ENCODE results near the gene NUMA1.

Gene NUMA1

DNA sequence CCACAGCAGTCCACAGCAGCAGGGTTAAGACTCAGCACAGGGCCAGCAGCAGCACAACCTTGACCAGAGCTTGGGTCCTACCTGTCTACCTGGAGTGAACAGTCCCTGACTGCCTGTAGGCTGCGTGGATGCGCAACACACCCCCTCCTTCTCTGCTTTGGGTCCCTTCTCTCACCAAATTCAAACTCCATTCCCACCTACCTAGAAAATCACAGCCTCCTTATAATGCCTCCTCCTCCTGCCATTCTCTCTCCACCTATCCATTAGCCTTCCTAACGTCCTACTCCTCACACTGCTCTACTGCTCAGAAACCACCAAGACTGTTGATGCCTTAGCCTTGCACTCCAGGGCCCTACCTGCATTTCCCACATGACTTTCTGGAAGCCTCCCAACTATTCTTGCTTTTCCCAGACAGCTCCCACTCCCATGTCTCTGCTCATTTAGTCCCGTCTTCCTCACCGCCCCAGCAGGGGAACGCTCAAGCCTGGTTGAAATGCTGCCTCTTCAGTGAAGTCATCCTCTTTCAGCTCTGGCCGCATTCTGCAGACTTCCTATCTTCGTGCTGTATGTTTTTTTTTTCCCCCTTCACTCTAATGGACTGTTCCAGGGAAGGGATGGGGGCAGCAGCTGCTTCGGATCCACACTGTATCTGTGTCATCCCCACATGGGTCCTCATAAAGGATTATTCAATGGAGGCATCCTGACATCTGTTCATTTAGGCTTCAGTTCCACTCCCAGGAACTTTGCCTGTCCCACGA lies 78.3 kb downstream of the NUMA1 start:
- TF ChIP-seq SPI1 (IDR thresholded peaks at IDR 0.05; ENCODE audit: borderline replicate concordance, low read depth) (no peak), POLR2AphosphoS5 (IDR thresholded peaks at IDR 0.05; ENCODE audit: low read depth) (0 out of 2 replicates have a peak, but pooled peaks have one; percentile 21), GABPA (IDR thresholded peaks at IDR 0.05; ENCODE audit: low read depth) (no peak)
- TF ChIP-seq, protein P1, sequence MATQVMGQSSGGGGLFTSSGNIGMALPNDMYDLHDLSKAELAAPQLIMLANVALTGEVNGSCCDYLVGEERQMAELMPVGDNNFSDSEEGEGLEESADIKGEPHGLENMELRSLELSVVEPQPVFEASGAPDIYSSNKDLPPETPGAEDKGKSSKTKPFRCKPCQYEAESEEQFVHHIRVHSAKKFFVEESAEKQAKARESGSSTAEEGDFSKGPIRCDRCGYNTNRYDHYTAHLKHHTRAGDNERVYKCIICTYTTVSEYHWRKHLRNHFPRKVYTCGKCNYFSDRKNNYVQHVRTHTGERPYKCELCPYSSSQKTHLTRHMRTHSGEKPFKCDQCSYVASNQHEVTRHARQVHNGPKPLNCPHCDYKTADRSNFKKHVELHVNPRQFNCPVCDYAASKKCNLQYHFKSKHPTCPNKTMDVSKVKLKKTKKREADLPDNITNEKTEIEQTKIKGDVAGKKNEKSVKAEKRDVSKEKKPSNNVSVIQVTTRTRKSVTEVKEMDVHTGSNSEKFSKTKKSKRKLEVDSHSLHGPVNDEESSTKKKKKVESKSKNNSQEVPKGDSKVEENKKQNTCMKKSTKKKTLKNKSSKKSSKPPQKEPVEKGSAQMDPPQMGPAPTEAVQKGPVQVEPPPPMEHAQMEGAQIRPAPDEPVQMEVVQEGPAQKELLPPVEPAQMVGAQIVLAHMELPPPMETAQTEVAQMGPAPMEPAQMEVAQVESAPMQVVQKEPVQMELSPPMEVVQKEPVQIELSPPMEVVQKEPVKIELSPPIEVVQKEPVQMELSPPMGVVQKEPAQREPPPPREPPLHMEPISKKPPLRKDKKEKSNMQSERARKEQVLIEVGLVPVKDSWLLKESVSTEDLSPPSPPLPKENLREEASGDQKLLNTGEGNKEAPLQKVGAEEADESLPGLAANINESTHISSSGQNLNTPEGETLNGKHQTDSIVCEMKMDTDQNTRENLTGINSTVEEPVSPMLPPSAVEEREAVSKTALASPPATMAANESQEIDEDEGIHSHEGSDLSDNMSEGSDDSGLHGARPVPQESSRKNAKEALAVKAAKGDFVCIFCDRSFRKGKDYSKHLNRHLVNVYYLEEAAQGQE (IDR thresholded peaks at IDR 0.05; ENCODE audit: insufficient replicate concordance, low read depth): no peak
- TF ChIP-seq, protein P2, sequence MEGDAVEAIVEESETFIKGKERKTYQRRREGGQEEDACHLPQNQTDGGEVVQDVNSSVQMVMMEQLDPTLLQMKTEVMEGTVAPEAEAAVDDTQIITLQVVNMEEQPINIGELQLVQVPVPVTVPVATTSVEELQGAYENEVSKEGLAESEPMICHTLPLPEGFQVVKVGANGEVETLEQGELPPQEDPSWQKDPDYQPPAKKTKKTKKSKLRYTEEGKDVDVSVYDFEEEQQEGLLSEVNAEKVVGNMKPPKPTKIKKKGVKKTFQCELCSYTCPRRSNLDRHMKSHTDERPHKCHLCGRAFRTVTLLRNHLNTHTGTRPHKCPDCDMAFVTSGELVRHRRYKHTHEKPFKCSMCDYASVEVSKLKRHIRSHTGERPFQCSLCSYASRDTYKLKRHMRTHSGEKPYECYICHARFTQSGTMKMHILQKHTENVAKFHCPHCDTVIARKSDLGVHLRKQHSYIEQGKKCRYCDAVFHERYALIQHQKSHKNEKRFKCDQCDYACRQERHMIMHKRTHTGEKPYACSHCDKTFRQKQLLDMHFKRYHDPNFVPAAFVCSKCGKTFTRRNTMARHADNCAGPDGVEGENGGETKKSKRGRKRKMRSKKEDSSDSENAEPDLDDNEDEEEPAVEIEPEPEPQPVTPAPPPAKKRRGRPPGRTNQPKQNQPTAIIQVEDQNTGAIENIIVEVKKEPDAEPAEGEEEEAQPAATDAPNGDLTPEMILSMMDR (IDR thresholded peaks at IDR 0.05; ENCODE audit: insufficient read depth, low read length): no peak
- H3K4me3 ChIP-seq (replicated peaks; ENCODE audit: insufficient read depth, low read length): no peak overlapping the region
- H3K27ac ChIP-seq (replicated peaks): no peak overlapping the region
- no peaks in the 10 kb centered on the region for H3K27me3 ChIP-seq (ENCODE audit: insufficient read depth, poor library complexity, severe bottlenecking)
- DNase-seq (ENCODE audit: low read depth in 1 of 2, low spot score in 1 of 2): no peak

DNA sequence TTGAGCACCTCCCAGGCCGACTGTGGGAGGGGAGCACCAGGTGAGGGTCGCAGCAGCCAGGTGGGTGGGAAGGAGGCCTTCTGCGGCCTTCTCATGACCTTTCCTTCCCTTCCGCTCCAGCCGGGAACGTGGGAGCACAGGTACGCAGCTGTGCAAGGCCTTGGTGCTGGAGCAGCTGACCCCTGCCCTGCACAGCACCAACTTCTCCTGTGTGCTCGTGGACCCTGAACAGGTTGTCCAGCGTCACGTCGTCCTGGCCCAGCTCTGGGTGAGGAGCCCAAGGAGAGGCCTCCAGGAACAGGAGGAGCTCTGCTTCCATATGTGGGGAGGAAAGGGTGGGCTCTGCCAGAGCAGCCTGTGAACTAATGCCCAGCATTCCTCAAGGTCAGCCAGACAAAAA lies 79.1 kb downstream of the NUMA1 start:
- Histone ChIP-seq H3K27me3 (ENCODE audit: insufficient read depth, poor library complexity, severe bottlenecking) (no peaks in the 10 kb centered on the region), H3K4me3 (replicated peaks; ENCODE audit: insufficient read depth, low read length) (no peak overlapping the region), H3K27ac (replicated peaks) (no peak overlapping the region)
- DNase-seq (ENCODE audit: low read depth in 1 of 2, low spot score in 1 of 2): no peak
- no peak; the same call in 1 of the 2 replicates for TF ChIP-seq POLR2AphosphoS5 (IDR thresholded peaks at IDR 0.05; ENCODE audit: low read depth)
- TF ChIP-seq, protein P1 (IDR thresholded peaks at IDR 0.05; ENCODE audit: insufficient replicate concordance, low read depth): no peak
- TF ChIP-seq SPI1 (IDR thresholded peaks at IDR 0.05; ENCODE audit: borderline replicate concordance, low read depth): no peak
- TF ChIP-seq, protein P2 (IDR thresholded peaks at IDR 0.05; ENCODE audit: insufficient read depth, low read length): no peak

DNA sequence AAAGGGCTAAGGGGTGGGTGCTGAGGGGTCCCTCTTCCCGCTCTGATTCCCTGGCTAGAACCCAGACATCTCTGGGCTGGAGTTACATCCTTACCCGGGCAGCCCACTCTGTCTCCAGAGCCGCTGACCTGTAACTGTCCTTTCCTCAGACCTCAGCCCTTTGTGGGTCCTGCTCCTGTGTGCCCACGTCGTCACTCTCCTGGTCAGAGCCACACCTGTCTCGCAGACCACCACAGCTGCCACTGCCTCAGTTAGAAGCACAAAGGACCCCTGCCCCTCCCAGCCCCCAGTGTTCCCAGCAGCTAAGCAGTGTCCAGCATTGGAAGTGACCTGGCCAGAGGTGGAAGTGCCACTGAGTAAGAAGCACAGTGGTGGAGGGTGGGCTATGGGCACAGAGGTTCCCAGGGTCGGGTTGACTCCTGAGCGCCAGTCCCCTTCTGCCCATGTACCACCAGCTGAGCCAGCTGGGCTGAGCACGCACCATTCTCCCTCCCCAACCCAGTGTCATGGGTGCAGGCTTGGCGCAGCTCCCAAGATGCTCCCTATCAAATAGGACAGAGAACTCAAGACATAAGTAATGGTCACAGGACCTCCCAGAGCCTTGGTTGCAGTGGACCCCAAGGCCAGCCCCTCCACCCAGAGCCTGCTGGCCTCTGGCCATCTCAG lies 80.0 kb downstream of the NUMA1 start:
- no peak for DNase-seq (ENCODE audit: low read depth in 1 of 2, low spot score in 1 of 2)
- no peak overlapping the region for H3K27ac ChIP-seq (replicated peaks)
- H3K27me3 ChIP-seq (ENCODE audit: insufficient read depth, poor library complexity, severe bottlenecking): no peaks in the 10 kb centered on the region

DNA sequence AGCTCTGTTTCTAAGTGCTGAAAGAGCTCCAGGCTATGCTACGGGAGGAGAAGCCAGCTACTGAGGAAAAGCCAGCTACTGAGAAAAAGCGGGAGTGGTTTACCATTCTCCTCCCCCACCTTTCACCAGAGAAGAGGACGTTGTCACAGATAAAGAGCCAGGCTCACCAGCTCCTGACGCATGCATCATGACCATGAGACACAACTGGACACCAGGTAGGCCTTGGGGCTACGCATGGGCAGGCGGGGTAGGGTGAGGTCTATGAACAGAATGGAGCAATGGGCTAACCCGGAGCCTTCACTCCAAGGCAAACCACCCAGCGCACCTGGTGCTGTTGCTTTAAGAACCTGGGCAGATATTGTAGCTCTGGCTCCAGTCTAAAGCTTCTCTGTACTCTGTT lies 80.5 kb downstream of the NUMA1 start:
- Histone ChIP-seq H3K4me3 (replicated peaks; ENCODE audit: insufficient read depth, low read length) (no peak overlapping the region), H3K27ac (replicated peaks) (no peak overlapping the region), H3K27me3 (ENCODE audit: insufficient read depth, poor library complexity, severe bottlenecking) (no peaks in the 10 kb centered on the region)
- DNase-seq (ENCODE audit: low read depth in 1 of 2, low spot score in 1 of 2): no peak
- TF ChIP-seq GABPA (IDR thresholded peaks at IDR 0.05; ENCODE audit: low read depth) (no peak), SPI1 (IDR thresholded peaks at IDR 0.05; ENCODE audit: borderline replicate concordance, low read depth) (no peak), POLR2AphosphoS5 (IDR thresholded peaks at IDR 0.05; ENCODE audit: low read depth) (no peak)
- TF ChIP-seq, protein P2 (IDR thresholded peaks at IDR 0.05; ENCODE audit: insufficient read depth, low read length): no peak
- TF ChIP-seq, protein P1 (IDR thresholded peaks at IDR 0.05; ENCODE audit: insufficient replicate concordance, low read depth): no peak

More for the DNA sequence above, 80.0 kb downstream of the NUMA1 start:
- no peak overlapping the region for H3K4me3 ChIP-seq (replicated peaks; ENCODE audit: insufficient read depth, low read length)
- no peak for TF ChIP-seq SPI1 (IDR thresholded peaks at IDR 0.05; ENCODE audit: borderline replicate concordance, low read depth)

All from HL-60 (cell line).